Peyer's patch (tissue), 4 donors: Measurements from ENCODE around the gene UBE2J2. TPM values are rescaled to one million over a fixed set of nuclear protein-coding genes. Genes with fewer than 3 reads are reported as not detected.

Experiments
- DNase-seq, 3 donors: peaks; one replicate each; pipeline ENCODE4 v3.0.0-alpha.2; 2017 to 2019
- H3K27ac ChIP-seq, 4 donors: fragments of 200-600 bp; sonication (generic); one replicate each; pipeline ENCODE4 v1.5.1; 2016 to 2019
- H3K27me3 ChIP-seq, 2 donors: fragments of 200-600 bp; sonication (generic); one replicate each; pipeline ENCODE4 v1.5.1; 2019
- H3K36me3 ChIP-seq, 3 donors: fragments of 200-600 bp; sonication (generic); one replicate each; pipeline ENCODE4 v1.5.1; 2016 to 2019
- H3K4me1 ChIP-seq, 4 donors: fragments of 200-600 bp; sonication (generic); one replicate each; pipeline ENCODE4 v1.5.1; 2016 to 2019
- H3K4me3 ChIP-seq, 4 donors: fragments of 200-600 bp; sonication (generic); 1 replicate in 3 of 4; 2 replicates in 1 of 4; pipeline ENCODE4 v1.5.1; 2016 to 2019; ENCODE audit warnings: mild to moderate bottlenecking in 1 of 4
- H3K9me3 ChIP-seq, 4 donors: fragments of 200-600 bp; sonication (generic); one replicate each; pipeline ENCODE4 v1.5.1; 2016 to 2019; ENCODE audit warnings: mild to moderate bottlenecking in 1 of 4
- POLR2A ChIP-seq, 2 donors: fragments of 450-650 bp; IDR thresholded peaks; one replicate each; pipeline ENCODE4 v1.5.1; 2017; ENCODE audit warnings: antibody characterized with exemption in 2 of 2, mild to moderate bottlenecking in 2 of 2, moderate library complexity in 2 of 2
- small RNA-seq, 2 donors: library from RNA; depleted of rRNA; stranded (forward); fragments of <200 nt; gene quantifications; one replicate each; pipeline ENCODE3, GENCODE V24; 2016
- total RNA-seq, 4 donors: library from RNA; depleted of rRNA; stranded (reverse); fragments of >200 nt; gene quantifications; one replicate each; pipeline ENCODE4 v1.1.0, GENCODE V29; 2016
- TF ChIP-seq, protein P1 (sequence below), 6 experiments: fragments of 450-650 bp in 4 of 6; fragments of 200-600 bp in 2 of 6; sonication (generic) in 1 of 6; IDR thresholded peaks; one replicate each; pipeline ENCODE4 v1.5.1; 2017 to 2019; ENCODE audit warnings: antibody characterized with exemption in 6 of 6, mild to moderate bottlenecking in 3 of 6, moderate library complexity in 1 of 6

Gene UBE2J2
- total RNA-seq, 4 donors from 2014 or later, result 25.6 to 64.2 (median 55.3) TPM

- Histone ChIP-seq H3K4me1 (peaks cover 0 to 54% (median 36%) of the 10 kb centered on the region in 4 donors), H3K4me3 (peak overlapping the region in 3 of 4 donors; percentile 30 to 44 (median 43)), H3K27me3 (peaks cover 0 to 16% of the 10 kb centered on the region in 2 donors), H3K27ac (peak overlapping the region in 1 of 4 donors; percentile 61), H3K36me3 (no peaks in the 10 kb centered on the region), H3K9me3 (no peaks in the 10 kb centered on the region)
- DNase-seq, result peak in 1 of 3 donors; percentile 43
- TF ChIP-seq POLR2A (IDR thresholded peaks at IDR 0.05), result no peak
- TF ChIP-seq, protein P1, sequence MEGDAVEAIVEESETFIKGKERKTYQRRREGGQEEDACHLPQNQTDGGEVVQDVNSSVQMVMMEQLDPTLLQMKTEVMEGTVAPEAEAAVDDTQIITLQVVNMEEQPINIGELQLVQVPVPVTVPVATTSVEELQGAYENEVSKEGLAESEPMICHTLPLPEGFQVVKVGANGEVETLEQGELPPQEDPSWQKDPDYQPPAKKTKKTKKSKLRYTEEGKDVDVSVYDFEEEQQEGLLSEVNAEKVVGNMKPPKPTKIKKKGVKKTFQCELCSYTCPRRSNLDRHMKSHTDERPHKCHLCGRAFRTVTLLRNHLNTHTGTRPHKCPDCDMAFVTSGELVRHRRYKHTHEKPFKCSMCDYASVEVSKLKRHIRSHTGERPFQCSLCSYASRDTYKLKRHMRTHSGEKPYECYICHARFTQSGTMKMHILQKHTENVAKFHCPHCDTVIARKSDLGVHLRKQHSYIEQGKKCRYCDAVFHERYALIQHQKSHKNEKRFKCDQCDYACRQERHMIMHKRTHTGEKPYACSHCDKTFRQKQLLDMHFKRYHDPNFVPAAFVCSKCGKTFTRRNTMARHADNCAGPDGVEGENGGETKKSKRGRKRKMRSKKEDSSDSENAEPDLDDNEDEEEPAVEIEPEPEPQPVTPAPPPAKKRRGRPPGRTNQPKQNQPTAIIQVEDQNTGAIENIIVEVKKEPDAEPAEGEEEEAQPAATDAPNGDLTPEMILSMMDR (IDR thresholded peaks at IDR 0.05), result no peak
These were observed 68.5 kb downstream of the UBE2J2 start for GRCh38 chr1:1204998-1205768.

GRCh38 chr1:1204425-1204920, 69.2 kb downstream of the UBE2J2 start:
- TF ChIP-seq, protein P1 (IDR thresholded peaks at IDR 0.05), result no peak
- no peak for TF ChIP-seq POLR2A (IDR thresholded peaks at IDR 0.05)
- Histone ChIP-seq H3K9me3 (no peaks in the 10 kb centered on the region), H3K27me3 (peaks cover 0 to 16% of the 10 kb centered on the region in 2 donors), H3K36me3 (no peaks in the 10 kb centered on the region), H3K27ac (no peak overlapping the region), H3K4me1 (peaks cover 0 to 54% (median 36%) of the 10 kb centered on the region in 4 donors), H3K4me3 (no peak overlapping the region)
- DNase-seq, result peak in 1 of 3 donors; percentile 37

Small RNAs within 50 kb of the gene (small RNA-seq; reads per million reads assigned to genes)
- 0 reads per million in 2 donors for gene MIR6726

Other genes starting within 250 kb of the UBE2J2 start
- 1 to 10 TPM in 1 of 4 donors, not detected in 3; 1.3 TPM for gene RNF223, start 199.5 kb downstream of the UBE2J2 start, total RNA-seq
- 10 to 100 TPM; 14.0 to 32.0 (median 22.7) TPM for gene C1orf159, start 157.8 kb downstream of the UBE2J2 start, total RNA-seq
- gene TTLL10, start 100.0 kb downstream of the UBE2J2 start, total RNA-seq, result 1 to 10 TPM in 3 of 4 donors, not detected in 1; 1.6 to 3.6 (median 1.8) TPM
- gene TNFRSF18, start 67.3 kb downstream of the UBE2J2 start, total RNA-seq, result 10 to 100 TPM in 1 of 4 donors, 1 to 10 TPM in 1, under 1 TPM in 1, not detected in 1; 0.70 to 38.0 (median 3.2) TPM
- 1 to 10 TPM in 3 of 4 donors, not detected in 1; 1.6 to 9.1 (median 2.8) TPM for gene TNFRSF4, start 59.7 kb downstream of the UBE2J2 start, total RNA-seq
- 100 to 1,000 TPM in 3 of 4 donors, 10 to 100 TPM in 1; 88.3 to 280 (median 177) TPM for gene SDF4, start 41.9 kb downstream of the UBE2J2 start, total RNA-seq
- 10 to 100 TPM in 2 of 4 donors, 1 to 10 TPM in 2; 9.1 to 13.4 (median 10.6) TPM for gene B3GALT6, start 41.6 kb downstream of the UBE2J2 start, total RNA-seq
- gene C1QTNF12, start 27.1 kb downstream of the UBE2J2 start, total RNA-seq, result 10 to 100 TPM in 3 of 4 donors, not detected in 1; 23.3 to 58.0 (median 44.2) TPM
- 10 to 100 TPM in 3 of 4 donors, not detected in 1; 10.9 to 21.6 (median 16.9) TPM for gene SCNN1D, start 6.6 kb upstream of the UBE2J2 start, total RNA-seq
- gene ACAP3, start 34.1 kb upstream of the UBE2J2 start, total RNA-seq, result 100 to 1,000 TPM in 2 of 4 donors, 10 to 100 TPM in 2; 78.1 to 156 (median 110) TPM
- 10 to 100 TPM; 12.4 to 38.9 (median 24.4) TPM for gene PUSL1, start 34.7 kb upstream of the UBE2J2 start, total RNA-seq
- 100 to 1,000 TPM; 146 to 359 (median 273) TPM for gene INTS11, start 50.8 kb upstream of the UBE2J2 start, total RNA-seq
- 10 to 100 TPM; 10.7 to 94.0 (median 84.6) TPM for gene CPTP, start 50.9 kb upstream of the UBE2J2 start, total RNA-seq
- gene TAS1R3, start 57.4 kb upstream of the UBE2J2 start, total RNA-seq, result 1 to 10 TPM; 2.1 to 5.8 (median 3.0) TPM
- 100 to 1,000 TPM in 3 of 4 donors, 10 to 100 TPM in 1; 76.0 to 196 (median 164) TPM for gene DVL1, start 75.6 kb upstream of the UBE2J2 start, total RNA-seq
- 10 to 100 TPM; 11.7 to 56.1 (median 35.6) TPM for gene MXRA8, start 84.7 kb upstream of the UBE2J2 start, total RNA-seq
- gene AURKAIP1, start 101.4 kb upstream of the UBE2J2 start, total RNA-seq, result 100 to 1,000 TPM; 122 to 172 (median 134) TPM
- 1,000 to 10,000 TPM in 1 of 4 donors, 100 to 1,000 TPM in 3; 216 to 1,008 (median 423) TPM for gene CCNL2, start 125.5 kb upstream of the UBE2J2 start, total RNA-seq
- gene MRPL20, start 133.4 kb upstream of the UBE2J2 start, total RNA-seq, result 10 to 100 TPM; 58.2 to 94.1 (median 78.2) TPM
- 10 to 100 TPM in 1 of 4 donors, 1 to 10 TPM in 2, under 1 TPM in 1; 0.54 to 11.6 (median 2.0) TPM for gene ANKRD65, start 147.4 kb upstream of the UBE2J2 start, total RNA-seq
- 10 to 100 TPM in 1 of 4 donors, 1 to 10 TPM in 3; 3.2 to 14.0 (median 6.7) TPM for gene VWA1, start 161.8 kb upstream of the UBE2J2 start, total RNA-seq
- gene ATAD3C, start 175.8 kb upstream of the UBE2J2 start, total RNA-seq, result under 1 TPM in 1 of 4 donors, not detected in 3; 0.27 TPM
- 100 to 1,000 TPM in 1 of 4 donors, 10 to 100 TPM in 3; 26.9 to 130 (median 35.0) TPM for gene ATAD3B, start 197.9 kb upstream of the UBE2J2 start, total RNA-seq
- gene ATAD3A, start 238.3 kb upstream of the UBE2J2 start, total RNA-seq, result 10 to 100 TPM; 14.9 to 72.6 (median 24.4) TPM